RWPE2 (cell line): Measurements from ENCODE around the gene PHOSPHO1.
"Not testable (repeated sequence)": the region's sequence is repeated elsewhere in the genome, so short reads cannot be mapped to it uniquely, and the experiment has no call there.

ENCODE experiments used
- ATAC-seq: fragments of 200-7000 bp; cut with Tn5 transposase; 3 replicates; pipeline ENCODE4 v1.9.1; 2021; ENCODE audit warnings: low read depth
- DNase-seq: peaks from one replicate; pipeline ENCODE4 v3.0.0-alpha.2; 2020; ENCODE audit warnings: low spot score
- H3K27ac ChIP-seq: fragments of 450-650 bp; 2 replicates; pipeline ENCODE4 v1.5.1; 2017; ENCODE audit warnings: mild to moderate bottlenecking; ENCODE audit not compliant: poor library complexity, severe bottlenecking
- H3K27me3 ChIP-seq: fragments of 250-450 bp; sonication (Bioruptor Pico); 2 replicates; pipeline ENCODE4 v1.5.1; 2021; ENCODE audit warnings: mild to moderate bottlenecking, moderate library complexity; ENCODE audit not compliant: insufficient read depth, poor library complexity, severe bottlenecking
- H3K36me3 ChIP-seq: fragments of 250-450 bp; sonication (Bioruptor Pico); 2 replicates; pipeline ENCODE4 v1.5.1; 2020; ENCODE audit warnings: low read depth, mild to moderate bottlenecking, moderate library complexity
- H3K4me1 ChIP-seq: fragments of 250-450 bp; sonication (Bioruptor Pico); 2 replicates; pipeline ENCODE4 v1.5.1; 2021; ENCODE audit warnings: mild to moderate bottlenecking, moderate library complexity; ENCODE audit not compliant: insufficient read depth, poor library complexity, severe bottlenecking
- H3K4me3 ChIP-seq: fragments of 250-450 bp; sonication (Bioruptor Pico); 2 replicates; pipeline ENCODE4 v1.5.1; 2021; ENCODE audit warnings: mild to moderate bottlenecking, moderate library complexity; ENCODE audit not compliant: severe bottlenecking
- H3K9me3 ChIP-seq: fragments of 250-450 bp; sonication (Bioruptor Pico); 2 replicates; pipeline ENCODE4 v1.5.1; 2021; ENCODE audit warnings: mild to moderate bottlenecking, moderate library complexity; ENCODE audit not compliant: severe bottlenecking
- CTCF ChIP-seq: fragments of 450-650 bp; IDR thresholded peaks from one replicate; pipeline ENCODE4 v1.5.1; 2017; ENCODE audit warnings: mild to moderate bottlenecking, moderate library complexity; ENCODE audit not compliant: poor library complexity, severe bottlenecking

Gene PHOSPHO1

DNA sequence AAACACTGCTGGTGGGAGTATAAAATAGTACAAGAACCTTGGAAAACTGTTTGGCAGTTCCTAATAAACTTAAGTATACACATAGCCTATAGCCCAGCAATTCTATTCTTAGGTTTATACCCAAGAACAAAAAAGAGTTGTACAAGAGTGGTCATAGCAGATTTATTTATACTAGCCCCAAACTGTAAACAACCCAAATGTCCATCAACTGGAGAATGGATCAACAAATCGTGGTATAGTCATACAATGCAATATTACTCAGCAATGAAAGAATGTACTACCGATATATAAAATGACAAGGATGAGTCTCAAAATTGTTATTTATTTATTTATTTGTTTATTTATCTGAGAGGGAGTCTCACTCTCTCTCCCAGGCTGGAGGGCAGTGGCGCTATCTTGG is 43.3 kb downstream of the PHOSPHO1 start:
- Histone ChIP-seq H3K27me3 (no peaks in the 10 kb centered on the region), H3K4me3 (no peak overlapping the region), H3K27ac (no peak overlapping the region), H3K9me3 (no peaks in the 10 kb centered on the region), H3K4me1 (no peaks in the 10 kb centered on the region), H3K36me3 (no peaks in the 10 kb centered on the region)
- ATAC-seq (no peak), DNase-seq (no peak)
- TF ChIP-seq CTCF = no peak

- H3K4me3 ChIP-seq, H3K4me1 ChIP-seq, H3K9me3 ChIP-seq, DNase-seq, H3K36me3 ChIP-seq, ATAC-seq, H3K27me3 ChIP-seq, H3K27ac ChIP-seq: not testable (repeated sequence)
Measured at GRCh38 chr17:49185381-49185780, 45.2 kb downstream of the PHOSPHO1 start.

GRCh38 chr17:49184522-49184921 is 46.1 kb downstream of the PHOSPHO1 start:
- DNase-seq, H3K4me3 ChIP-seq, H3K4me1 ChIP-seq, H3K27ac ChIP-seq, H3K9me3 ChIP-seq, H3K36me3 ChIP-seq, H3K27me3 ChIP-seq, ATAC-seq: not testable (repeated sequence)

- no peak for ATAC-seq
- Histone ChIP-seq H3K36me3 (no peaks in the 10 kb centered on the region), H3K27ac (no peak overlapping the region), H3K4me1 (no peaks in the 10 kb centered on the region), H3K9me3 (no peaks in the 10 kb centered on the region), H3K27me3 (no peaks in the 10 kb centered on the region), H3K4me3 (no peak overlapping the region)
- no peak for TF ChIP-seq CTCF
- DNase-seq = no peak
Measured at GRCh38 chr17:49183801-49184200, 46.8 kb downstream of the PHOSPHO1 start.

GRCh38 chr17:49183341-49183740 is 47.2 kb downstream of the PHOSPHO1 start:
- Histone ChIP-seq H3K4me1 (no peaks in the 10 kb centered on the region), H3K27me3 (no peaks in the 10 kb centered on the region), H3K4me3 (no peak overlapping the region), H3K27ac (no peak overlapping the region), H3K36me3 (no peaks in the 10 kb centered on the region), H3K9me3 (no peaks in the 10 kb centered on the region)
- no peak for DNase-seq
- TF ChIP-seq CTCF = no peak
- ATAC-seq = no peak

DNA sequence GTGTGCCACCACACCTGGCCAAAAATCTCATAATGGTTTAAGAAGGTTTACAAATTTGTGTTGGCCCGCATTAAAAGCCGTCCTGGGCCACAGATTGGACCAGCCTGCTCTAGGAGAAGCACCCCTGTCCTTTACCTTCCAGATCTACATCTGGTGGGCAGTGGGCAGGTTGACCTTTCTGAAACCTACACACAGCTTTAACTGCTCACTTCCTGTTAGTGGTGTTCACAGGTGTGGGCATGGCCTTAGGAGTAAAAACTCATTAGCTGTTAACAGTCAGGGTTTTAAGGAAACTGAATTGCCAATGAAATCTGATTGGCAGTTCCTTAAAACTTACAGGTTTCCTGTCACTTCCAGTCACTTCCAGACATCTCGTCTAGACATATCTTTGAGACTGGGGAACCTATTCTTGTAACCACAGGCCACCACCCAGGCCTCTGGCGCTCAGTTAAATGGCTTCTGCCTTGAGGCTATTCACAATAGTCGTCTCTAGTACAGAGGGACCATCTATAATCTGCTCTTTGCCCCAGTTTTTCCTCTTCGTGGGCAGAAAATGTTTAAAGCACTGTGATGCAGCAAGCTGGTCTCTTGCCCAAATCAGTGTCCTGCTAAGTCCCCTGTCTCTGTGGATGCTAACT is 49.5 kb downstream of the PHOSPHO1 start:
- H3K36me3 ChIP-seq = no peaks in the 10 kb centered on the region
- no peaks in the 10 kb centered on the region for H3K27me3 ChIP-seq
- ATAC-seq = no peak
- no peak overlapping the region for H3K4me3 ChIP-seq
- no peak for DNase-seq
- H3K4me1 ChIP-seq = no peaks in the 10 kb centered on the region
- TF ChIP-seq CTCF = no peak
- no peak overlapping the region for H3K27ac ChIP-seq
- peaks cover 5% of the 10 kb centered on the region for H3K9me3 ChIP-seq
